ENCODE results near the gene TMEM30A.

The TMEM30A gene

GRCh38 chr6:75280131-75280855, 4.3 kb downstream of the TMEM30A start:
- H3K4me3 ChIP-seq (ENCODE audit: low read length in 2 of 2), result no peak overlapping the region
- H3K36me3 ChIP-seq (ENCODE audit: control insufficient read depth in 2 of 2, insufficient read depth in 2 of 2, low read length in 2 of 2), result peaks cover 0 to 5% of the 10 kb centered on the region in 2 donors
- H3K27me3 ChIP-seq (ENCODE audit: control insufficient read depth in 1 of 2, insufficient read depth in 2 of 2, low read length in 2 of 2), result no peaks in the 10 kb centered on the region
- no peaks in the 10 kb centered on the region for H3K9me3 ChIP-seq (ENCODE audit: control insufficient read depth in 2 of 2, low read length in 2 of 2)
- no peak overlapping the region for H3K27ac ChIP-seq (ENCODE audit: low read length)
- H3K4me1 ChIP-seq (ENCODE audit: control insufficient read depth, insufficient read depth, low read length), result peaks cover 5% of the 10 kb centered on the region
- H3K9ac ChIP-seq (ENCODE audit: low read length in 2 of 2), result no peak overlapping the region

- H3K9me3 ChIP-seq (ENCODE audit: control insufficient read depth in 2 of 2, low read length in 2 of 2), result no peaks in the 10 kb centered on the region
- no peak overlapping the region for H3K27ac ChIP-seq (ENCODE audit: low read length)
- no peak overlapping the region for H3K4me3 ChIP-seq (ENCODE audit: low read length in 2 of 2)
- peaks cover 5% of the 10 kb centered on the region for H3K4me1 ChIP-seq (ENCODE audit: control insufficient read depth, insufficient read depth, low read length)
- H3K36me3 ChIP-seq (ENCODE audit: control insufficient read depth in 2 of 2, insufficient read depth in 2 of 2, low read length in 2 of 2), result peaks cover 0 to 5% of the 10 kb centered on the region in 2 donors
- H3K27me3 ChIP-seq (ENCODE audit: control insufficient read depth in 1 of 2, insufficient read depth in 2 of 2, low read length in 2 of 2), result no peaks in the 10 kb centered on the region
- no peak overlapping the region for H3K9ac ChIP-seq (ENCODE audit: low read length in 2 of 2)
These were observed 5.2 kb downstream of the TMEM30A start for GRCh38 chr6:75279418-75279817.

DNA sequence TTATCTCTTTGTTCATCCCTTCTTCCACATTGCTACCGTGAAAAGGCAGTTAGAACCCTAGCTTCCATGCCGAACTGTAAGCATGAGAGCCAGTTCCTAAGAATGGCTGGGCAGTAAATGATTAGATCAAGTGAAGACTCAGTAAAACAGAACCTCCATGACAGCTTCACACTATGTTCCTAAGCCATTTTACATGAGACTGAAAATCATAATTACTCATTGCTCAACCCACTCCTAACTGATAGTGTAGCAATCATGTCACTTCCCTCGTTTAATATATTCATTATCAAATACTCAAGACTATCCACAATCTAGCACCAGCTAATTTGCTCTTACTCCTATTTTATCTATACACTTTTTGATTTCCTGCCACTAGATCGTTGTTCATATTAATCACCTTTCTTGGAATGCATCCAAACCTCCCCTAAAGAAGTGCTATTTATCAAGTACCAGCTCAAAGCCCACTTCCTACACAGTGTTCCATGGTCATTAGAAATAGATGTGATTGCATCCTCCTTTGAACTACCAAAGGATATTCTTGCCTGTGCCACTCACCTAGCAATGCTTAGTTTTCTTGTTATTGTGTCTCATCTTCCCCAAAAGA, 6.0 kb downstream of the TMEM30A start:
- Histone ChIP-seq H3K9ac (ENCODE audit: low read length in 2 of 2) (no peak overlapping the region), H3K4me1 (ENCODE audit: control insufficient read depth, insufficient read depth, low read length) (peaks cover 5% of the 10 kb centered on the region), H3K36me3 (ENCODE audit: control insufficient read depth in 2 of 2, insufficient read depth in 2 of 2, low read length in 2 of 2) (peaks cover 0 to 5% of the 10 kb centered on the region in 2 donors), H3K27me3 (ENCODE audit: control insufficient read depth in 1 of 2, insufficient read depth in 2 of 2, low read length in 2 of 2) (no peaks in the 10 kb centered on the region), H3K27ac (ENCODE audit: low read length) (no peak overlapping the region), H3K9me3 (ENCODE audit: control insufficient read depth in 2 of 2, low read length in 2 of 2) (no peaks in the 10 kb centered on the region), H3K4me3 (ENCODE audit: low read length in 2 of 2) (no peak overlapping the region)

DNA sequence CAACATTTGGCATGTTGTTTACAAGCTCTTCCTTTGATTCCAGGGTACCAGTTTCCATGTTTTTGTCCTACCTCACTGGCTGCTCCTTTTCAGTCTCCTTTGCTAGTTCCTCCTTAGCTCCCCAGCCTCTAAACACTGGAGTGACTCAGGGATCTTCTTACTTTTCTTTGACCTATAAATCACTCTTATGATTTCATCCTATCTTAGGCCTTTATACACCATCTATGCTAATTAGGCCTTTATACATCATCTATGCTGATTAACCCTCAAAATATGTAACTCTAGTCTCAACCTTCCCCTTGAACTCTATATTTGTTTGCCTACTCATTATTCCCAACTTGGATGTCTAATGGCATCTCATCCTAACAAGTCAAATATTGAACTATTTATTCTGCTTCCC, 9.5 kb downstream of the TMEM30A start:
- Histone ChIP-seq H3K4me3 (ENCODE audit: low read length in 2 of 2) (no peak overlapping the region), H3K36me3 (ENCODE audit: control insufficient read depth in 2 of 2, insufficient read depth in 2 of 2, low read length in 2 of 2) (peaks cover 0 to 5% of the 10 kb centered on the region in 2 donors), H3K27ac (ENCODE audit: low read length) (no peak overlapping the region), H3K9ac (ENCODE audit: low read length in 2 of 2) (no peak overlapping the region), H3K9me3 (ENCODE audit: control insufficient read depth in 2 of 2, low read length in 2 of 2) (no peaks in the 10 kb centered on the region), H3K4me1 (ENCODE audit: control insufficient read depth, insufficient read depth, low read length) (no peaks in the 10 kb centered on the region), H3K27me3 (ENCODE audit: control insufficient read depth in 1 of 2, insufficient read depth in 2 of 2, low read length in 2 of 2) (no peaks in the 10 kb centered on the region)

- no peaks in the 10 kb centered on the region for H3K9me3 ChIP-seq (ENCODE audit: control insufficient read depth in 2 of 2, low read length in 2 of 2)
- no peak overlapping the region for H3K27ac ChIP-seq (ENCODE audit: low read length)
- peaks cover 0 to 5% of the 10 kb centered on the region in 2 donors for H3K36me3 ChIP-seq (ENCODE audit: control insufficient read depth in 2 of 2, insufficient read depth in 2 of 2, low read length in 2 of 2)
- H3K4me3 ChIP-seq (ENCODE audit: low read length in 2 of 2), result no peak overlapping the region
- H3K27me3 ChIP-seq (ENCODE audit: control insufficient read depth in 1 of 2, insufficient read depth in 2 of 2, low read length in 2 of 2), result no peaks in the 10 kb centered on the region
- H3K4me1 ChIP-seq (ENCODE audit: control insufficient read depth, insufficient read depth, low read length), result no peaks in the 10 kb centered on the region
- H3K9ac ChIP-seq (ENCODE audit: low read length in 2 of 2), result no peak overlapping the region
These were observed 11.6 kb downstream of the TMEM30A start for GRCh38 chr6:75273009-75273408.

DNA sequence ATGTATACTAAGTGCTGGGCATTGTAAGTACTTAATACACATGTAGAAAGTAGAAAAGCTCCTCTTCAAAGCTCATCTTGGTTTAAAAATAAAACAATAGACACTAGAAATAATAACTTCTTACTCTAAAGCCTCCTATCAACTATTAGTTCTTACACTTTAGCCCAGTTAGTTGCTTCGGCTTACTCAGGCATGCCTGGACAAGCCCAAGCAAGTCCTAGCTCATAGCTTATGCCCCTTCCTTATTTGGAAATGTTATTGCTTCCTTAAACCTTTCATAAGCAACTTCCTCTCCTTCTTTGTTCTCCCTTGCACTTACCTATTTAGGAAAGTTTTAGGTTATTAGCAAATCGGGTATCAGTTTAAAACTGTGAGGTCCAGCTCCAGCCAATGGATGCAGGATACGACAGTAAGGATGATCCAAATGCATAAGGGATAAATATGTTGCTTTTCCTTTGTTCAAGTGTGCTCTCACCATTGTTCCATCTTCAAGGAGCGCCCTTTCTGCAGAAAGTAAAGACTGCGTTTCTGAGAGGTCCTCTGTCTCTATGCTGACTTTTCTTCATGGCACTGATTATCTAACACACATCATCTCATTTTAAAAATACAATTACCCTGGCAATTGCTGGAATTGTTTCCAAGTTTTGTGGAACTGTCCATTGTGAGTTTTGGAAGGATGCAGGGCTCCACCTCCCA, 12.3 kb downstream of the TMEM30A start:
- Histone ChIP-seq H3K9me3 (ENCODE audit: control insufficient read depth in 2 of 2, low read length in 2 of 2) (no peaks in the 10 kb centered on the region), H3K4me3 (ENCODE audit: low read length in 2 of 2) (no peak overlapping the region), H3K27ac (ENCODE audit: low read length) (no peak overlapping the region), H3K36me3 (ENCODE audit: control insufficient read depth in 2 of 2, insufficient read depth in 2 of 2, low read length in 2 of 2) (peaks cover 0 to 5% of the 10 kb centered on the region in 2 donors), H3K4me1 (ENCODE audit: control insufficient read depth, insufficient read depth, low read length) (no peaks in the 10 kb centered on the region), H3K9ac (ENCODE audit: low read length in 2 of 2) (no peak overlapping the region), H3K27me3 (ENCODE audit: control insufficient read depth in 1 of 2, insufficient read depth in 2 of 2, low read length in 2 of 2) (no peaks in the 10 kb centered on the region)

- Histone ChIP-seq H3K4me3 (ENCODE audit: low read length in 2 of 2) (no peak overlapping the region), H3K36me3 (ENCODE audit: control insufficient read depth in 2 of 2, insufficient read depth in 2 of 2, low read length in 2 of 2) (peaks cover 1% of the 10 kb centered on the region in 2 donors), H3K27me3 (ENCODE audit: control insufficient read depth in 1 of 2, insufficient read depth in 2 of 2, low read length in 2 of 2) (no peaks in the 10 kb centered on the region), H3K27ac (ENCODE audit: low read length) (no peak overlapping the region), H3K9me3 (ENCODE audit: control insufficient read depth in 2 of 2, low read length in 2 of 2) (no peaks in the 10 kb centered on the region), H3K4me1 (ENCODE audit: control insufficient read depth, insufficient read depth, low read length) (no peaks in the 10 kb centered on the region), H3K9ac (ENCODE audit: low read length in 2 of 2) (no peak overlapping the region)
These were observed 15.6 kb downstream of the TMEM30A start for GRCh38 chr6:75268988-75269354.

GRCh38 chr6:75268121-75268987, 16.2 kb downstream of the TMEM30A start:
- Histone ChIP-seq H3K27me3 (ENCODE audit: control insufficient read depth in 1 of 2, insufficient read depth in 2 of 2, low read length in 2 of 2) (no peaks in the 10 kb centered on the region), H3K27ac (ENCODE audit: low read length) (no peak overlapping the region), H3K9ac (ENCODE audit: low read length in 2 of 2) (no peak overlapping the region), H3K36me3 (ENCODE audit: control insufficient read depth in 2 of 2, insufficient read depth in 2 of 2, low read length in 2 of 2) (peaks cover 4 to 5% of the 10 kb centered on the region in 2 donors), H3K4me1 (ENCODE audit: control insufficient read depth, insufficient read depth, low read length) (no peaks in the 10 kb centered on the region), H3K9me3 (ENCODE audit: control insufficient read depth in 2 of 2, low read length in 2 of 2) (no peaks in the 10 kb centered on the region), H3K4me3 (ENCODE audit: low read length in 2 of 2) (no peak overlapping the region)

GRCh38 chr6:75267461-75267860, 17.1 kb downstream of the TMEM30A start:
- no peaks in the 10 kb centered on the region for H3K9me3 ChIP-seq (ENCODE audit: control insufficient read depth in 2 of 2, low read length in 2 of 2)
- no peaks in the 10 kb centered on the region for H3K27me3 ChIP-seq (ENCODE audit: control insufficient read depth in 1 of 2, insufficient read depth in 2 of 2, low read length in 2 of 2)
- H3K9ac ChIP-seq (ENCODE audit: low read length in 2 of 2), result no peak overlapping the region
- H3K4me3 ChIP-seq (ENCODE audit: low read length in 2 of 2), result no peak overlapping the region
- H3K4me1 ChIP-seq (ENCODE audit: control insufficient read depth, insufficient read depth, low read length), result no peaks in the 10 kb centered on the region
- H3K27ac ChIP-seq (ENCODE audit: low read length), result no peak overlapping the region
- peaks cover 9 to 11% of the 10 kb centered on the region in 2 donors for H3K36me3 ChIP-seq (ENCODE audit: control insufficient read depth in 2 of 2, insufficient read depth in 2 of 2, low read length in 2 of 2)

- H3K27me3 ChIP-seq (ENCODE audit: control insufficient read depth in 1 of 2, insufficient read depth in 2 of 2, low read length in 2 of 2), result no peaks in the 10 kb centered on the region
These were observed 17.8 kb downstream of the TMEM30A start for GRCh38 chr6:75266716-75267291.

More at GRCh38 chr6:75266716-75267291, 17.8 kb downstream of the TMEM30A start:
- Histone ChIP-seq H3K36me3 (ENCODE audit: control insufficient read depth in 2 of 2, insufficient read depth in 2 of 2, low read length in 2 of 2) (peaks cover 9 to 17% of the 10 kb centered on the region in 2 donors), H3K4me1 (ENCODE audit: control insufficient read depth, insufficient read depth, low read length) (no peaks in the 10 kb centered on the region), H3K9me3 (ENCODE audit: control insufficient read depth in 2 of 2, low read length in 2 of 2) (no peaks in the 10 kb centered on the region), H3K27ac (ENCODE audit: low read length) (no peak overlapping the region), H3K9ac (ENCODE audit: low read length in 2 of 2) (peak overlapping the region in 1 of 2 donors; percentile 25), H3K4me3 (ENCODE audit: low read length in 2 of 2) (no peak overlapping the region)

All from stomach smooth muscle (tissue), 2 donors.